OCI-LY7 (cell line): ENCODE results near the gene ZMIZ1. TPM values are rescaled to one million over a fixed set of nuclear protein-coding genes. Genes with fewer than 3 reads are reported as not detected.

Source experiments
- BruUV-seq: library from RNA; stranded (reverse); fragments of 400-500 nt; replicated peaks from 2 replicates; lab custom pipeline; 2021; lab: Mats Ljungman, UMichigan
- CTCF ChIA-PET: fragments of 300-600 bp; sonication (Branson Sonifier 250); formaldehyde crosslinking; loops from one replicate; lab custom pipeline; 2022; ENCODE audit warnings: antibody characterized with exemption; ENCODE audit not compliant: unreplicated experiment; lab: Charles Lee
- POLR2A ChIA-PET: fragments of 300-600 bp; sonication (Branson Sonifier 250); formaldehyde crosslinking; loops from one replicate; lab custom pipeline; 2022; ENCODE audit warnings: antibody characterized with exemption; lab: Charles Lee
- DNase-seq: peaks from one replicate; pipeline ENCODE4 v3.0.0-alpha.2; 2015; ENCODE audit warnings: low spot score
- H2AFZ ChIP-seq: fragments of 200-600 bp; sonication (generic), shearing (Covaris generic); 2 replicates; pipeline ENCODE4 v1.6.1; 2014; ENCODE audit warnings: mild to moderate bottlenecking, antibody characterized with exemption, low read length, moderate library complexity
- H3K27ac ChIP-seq: fragments of 200-600 bp; sonication (generic); 2 replicates; pipeline ENCODE4 v1.5.1; 2014; ENCODE audit warnings: mixed run types, low read depth, mild to moderate bottlenecking, moderate library complexity, low read length, inconsistent platforms; ENCODE audit not compliant: poor library complexity, severe bottlenecking
- H3K36me3 ChIP-seq: fragments of 200-600 bp; sonication (generic); 2 replicates; pipeline ENCODE4 v1.6.1; 2014; ENCODE audit warnings: mild to moderate bottlenecking, antibody characterized with exemption, low read length, moderate library complexity, mixed read lengths; ENCODE audit not compliant: insufficient read depth
- H3K4me1 ChIP-seq: fragments of 200-600 bp; sonication (generic); 2 replicates; pipeline ENCODE4 v1.5.1; 2014; ENCODE audit warnings: mild to moderate bottlenecking, low read length; ENCODE audit not compliant: insufficient read depth, poor library complexity, severe bottlenecking
- H3K4me2 ChIP-seq: fragments of 200-600 bp; sonication (generic); 2 replicates; pipeline ENCODE4 v1.6.1; 2014; ENCODE audit warnings: mild to moderate bottlenecking, low read length
- H3K4me3 ChIP-seq: fragments of 200-600 bp; sonication (generic); 2 replicates; pipeline ENCODE4 v1.5.1; 2014; ENCODE audit warnings: mild to moderate bottlenecking, low read depth, low read length; ENCODE audit not compliant: poor library complexity, severe bottlenecking
- H3K79me2 ChIP-seq: fragments of 200-600 bp; sonication (generic); 2 replicates; pipeline ENCODE4 v1.6.1; 2016; ENCODE audit warnings: low read depth, mild to moderate bottlenecking, low read length, moderate library complexity, mixed read lengths; ENCODE audit not compliant: insufficient read depth
- H3K9me2 ChIP-seq: fragments of 200-600 bp; sonication (generic); 2 replicates; pipeline ENCODE4 v1.6.1; 2016; ENCODE audit warnings: mild to moderate bottlenecking, low read length, mixed read lengths; ENCODE audit not compliant: insufficient read depth
- H3K9me3 ChIP-seq: fragments of 200-600 bp; sonication (generic); 2 replicates; pipeline ENCODE4 v1.6.1; 2014; ENCODE audit warnings: mild to moderate bottlenecking, mixed run types, low read length, mixed read lengths
- H4K20me1 ChIP-seq: fragments of 200-600 bp; sonication (generic); 2 replicates; pipeline ENCODE4 v1.6.1; 2014; ENCODE audit warnings: mild to moderate bottlenecking, antibody characterized with exemption, low read length, moderate library complexity, mixed read lengths; ENCODE audit not compliant: insufficient read depth
- CTCF ChIP-seq: fragments of 200-600 bp; sonication (generic); conservative IDR thresholded peaks from 2 replicates; pipeline ENCODE4 v1.5.1; 2014; ENCODE audit warnings: mild to moderate bottlenecking, antibody characterized with exemption, low read length, moderate library complexity, mixed read lengths
- EZH2phosphoT487 ChIP-seq: fragments of 200-600 bp; sonication (generic); IDR thresholded peaks from 2 replicates; pipeline ENCODE4 v1.6.1; 2018; ENCODE audit warnings: low read depth, borderline replicate concordance, mild to moderate bottlenecking, mixed run types, antibody characterized with exemption, low read length, moderate library complexity, mixed read lengths
- intact Hi-C: fragments of 100-400 bp; cut with micrococcal nuclease; formaldehyde crosslinking; loops from one replicate; pipeline ENCODE4 v1.10.0; 2022; ENCODE audit not compliant: unreplicated experiment
- total RNA-seq, 2 experiments: library from RNA; depleted of rRNA in 1 of 2; stranded (reverse); fragments of >200 nt in 1 of 2; shearing (Covaris generic) in 1 of 2; gene quantifications; 2 replicates each; pipeline ENCODE4 v1.2.3, GENCODE V29; 2014 to 2022

The ZMIZ1 gene
- total RNA-seq, 2 experiments from 2014 or later: 20.4 to 66.9 TPM

GRCh38 chr10:79158402-79159097 is 89.8 kb downstream of the ZMIZ1 start:
- POLR2A ChIA-PET: no interaction called here
- BruUV-seq: no TSS peak

GRCh38 chr10:79159141-79159651 is 90.4 kb downstream of the ZMIZ1 start:
- Histone ChIP-seq H3K27ac (no peak overlapping the region), H3K4me1 (no peaks in the 10 kb centered on the region), H4K20me1 (no peaks in the 10 kb centered on the region), H3K4me3 (no peak overlapping the region), H3K36me3 (no peaks in the 10 kb centered on the region), H3K79me2 (no peaks in the 10 kb centered on the region), H2AFZ (no peak overlapping the region), H3K9me2 (no peaks in the 10 kb centered on the region), H3K4me2 (no peak overlapping the region), H3K9me3 (no peaks in the 10 kb centered on the region)
- ChIA-PET POLR2A (no interaction called here), CTCF (no interaction called here)
- TF ChIP-seq CTCF (no peak), EZH2phosphoT487 (no peak)
- no TSS peak for BruUV-seq
- no peak for DNase-seq
- intact Hi-C loops: no loop called here

More at GRCh38 chr10:79158402-79159097, 89.8 kb downstream of the ZMIZ1 start:
- H2AFZ ChIP-seq: no peak overlapping the region
- TF ChIP-seq EZH2phosphoT487 (no peak), CTCF (no peak)
- intact Hi-C loops: no loop called here
- H4K20me1 ChIP-seq: no peaks in the 10 kb centered on the region
- CTCF ChIA-PET: no interaction called here
- no peaks in the 10 kb centered on the region for H3K36me3 ChIP-seq
- no peak for DNase-seq
- H3K9me2 ChIP-seq: no peaks in the 10 kb centered on the region
- no peaks in the 10 kb centered on the region for H3K4me1 ChIP-seq
- H3K79me2 ChIP-seq: no peaks in the 10 kb centered on the region
- H3K4me3 ChIP-seq: no peak overlapping the region
- no peak overlapping the region for H3K27ac ChIP-seq
- H3K4me2 ChIP-seq: no peak overlapping the region
- no peaks in the 10 kb centered on the region for H3K9me3 ChIP-seq

GRCh38 chr10:79159785-79160184 is 91.0 kb downstream of the ZMIZ1 start:
- ChIA-PET CTCF (interaction anchor here (1.3 kb wide), 1 partner anchor 164 kb away, joined by 6 read pairs; no protein-coding TSS in a partner anchor), POLR2A (no interaction called here)

More at GRCh38 chr10:79159785-79160184, 91.0 kb downstream of the ZMIZ1 start:
- H3K36me3 ChIP-seq: no peaks in the 10 kb centered on the region
- no TSS peak for BruUV-seq
- no peak overlapping the region for H3K4me2 ChIP-seq
- H3K9me3 ChIP-seq: no peaks in the 10 kb centered on the region
- H3K79me2 ChIP-seq: no peaks in the 10 kb centered on the region
- DNase-seq: no peak
- no peaks in the 10 kb centered on the region for H3K4me1 ChIP-seq
- H3K27ac ChIP-seq: no peak overlapping the region
- no peak overlapping the region for H3K4me3 ChIP-seq
- no peaks in the 10 kb centered on the region for H4K20me1 ChIP-seq
- intact Hi-C loops: no loop called here
- no peak overlapping the region for H2AFZ ChIP-seq
- no peaks in the 10 kb centered on the region for H3K9me2 ChIP-seq
- TF ChIP-seq EZH2phosphoT487: no peak
- TF ChIP-seq CTCF: no peak
